Activated CD4-positive, alpha-beta T cell treated with anti-CD3 and anti-CD28 coated beads, Interleukin-2, amount 50 U/mL, for 1 hour (primary cell): ENCODE data around the gene TMEM38B.
"Not testable (repeated sequence)": the region's sequence is repeated elsewhere in the genome, so short reads cannot be mapped to it uniquely, and the experiment has no call there.

Experiments
- DNase-seq: peaks from one replicate; pipeline ENCODE4 v3.0.0-alpha.2; 2020

The TMEM38B gene

GRCh38 chr9:105725370-105725769, 31.0 kb downstream of the TMEM38B start:
- DNase-seq = no peak

GRCh38 chr9:105728230-105728629, 33.9 kb downstream of the TMEM38B start:
- DNase-seq = not testable (repeated sequence)

GRCh38 chr9:105731420-105731819, 37.1 kb downstream of the TMEM38B start:
- DNase-seq = not testable (repeated sequence)

- no peak for DNase-seq
These were observed 41.0 kb downstream of the TMEM38B start for GRCh38 chr9:105735366-105735765.

- no peak for DNase-seq
These were observed 42.9 kb downstream of the TMEM38B start for GRCh38 chr9:105737205-105737604.

- no peak for DNase-seq
These were observed 47.7 kb downstream of the TMEM38B start for GRCh38 chr9:105742088-105742487.

- DNase-seq = not testable (repeated sequence)
These were observed 53.0 kb downstream of the TMEM38B start for GRCh38 chr9:105747325-105747724.

GRCh38 chr9:105751761-105752160, 57.4 kb downstream of the TMEM38B start:
- no peak for DNase-seq

- no peak for DNase-seq
These were observed 63.3 kb downstream of the TMEM38B start for GRCh38 chr9:105757496-105758251.

GRCh38 chr9:105760053-105760452, 65.7 kb downstream of the TMEM38B start:
- no peak for DNase-seq

GRCh38 chr9:105782561-105783494, 88.5 kb downstream of the TMEM38B start:
- not testable (repeated sequence) for DNase-seq

GRCh38 chr9:105783495-105783872, 89.1 kb downstream of the TMEM38B start:
- DNase-seq = not testable (repeated sequence)

- not testable (repeated sequence) for DNase-seq
These were observed 92.5 kb downstream of the TMEM38B start for GRCh38 chr9:105786796-105787195.

GRCh38 chr9:105816202-105816744, 121.9 kb downstream of the TMEM38B start:
- DNase-seq = no peak

GRCh38 chr9:105816981-105817380, 122.6 kb downstream of the TMEM38B start:
- DNase-seq = no peak

GRCh38 chr9:105818903-105819302, 124.6 kb downstream of the TMEM38B start:
- no peak for DNase-seq

- DNase-seq = no peak
These were observed 128.5 kb downstream of the TMEM38B start for GRCh38 chr9:105822814-105823213.
